GM12873 (cell line): Measurements from ENCODE around the gene BICD1.
A peak's percentile ranks its signal among the peaks of the same experiment; 100 is the strongest.

Experiments
- TF ChIP-seq, protein P1 (sequence below): IDR thresholded peaks from 2 replicates; pipeline ENCODE4 v1.5.1; 2012; ENCODE audit warnings: low read depth, mild to moderate bottlenecking, moderate library complexity, low read length, control low read depth; ENCODE audit not compliant: insufficient read depth; ENCODE audit errors: missing control alignments

The BICD1 gene

GRCh38 chr12:32126720-32127119 lies 20.1 kb downstream of the BICD1 start:
- TF ChIP-seq, protein P1, sequence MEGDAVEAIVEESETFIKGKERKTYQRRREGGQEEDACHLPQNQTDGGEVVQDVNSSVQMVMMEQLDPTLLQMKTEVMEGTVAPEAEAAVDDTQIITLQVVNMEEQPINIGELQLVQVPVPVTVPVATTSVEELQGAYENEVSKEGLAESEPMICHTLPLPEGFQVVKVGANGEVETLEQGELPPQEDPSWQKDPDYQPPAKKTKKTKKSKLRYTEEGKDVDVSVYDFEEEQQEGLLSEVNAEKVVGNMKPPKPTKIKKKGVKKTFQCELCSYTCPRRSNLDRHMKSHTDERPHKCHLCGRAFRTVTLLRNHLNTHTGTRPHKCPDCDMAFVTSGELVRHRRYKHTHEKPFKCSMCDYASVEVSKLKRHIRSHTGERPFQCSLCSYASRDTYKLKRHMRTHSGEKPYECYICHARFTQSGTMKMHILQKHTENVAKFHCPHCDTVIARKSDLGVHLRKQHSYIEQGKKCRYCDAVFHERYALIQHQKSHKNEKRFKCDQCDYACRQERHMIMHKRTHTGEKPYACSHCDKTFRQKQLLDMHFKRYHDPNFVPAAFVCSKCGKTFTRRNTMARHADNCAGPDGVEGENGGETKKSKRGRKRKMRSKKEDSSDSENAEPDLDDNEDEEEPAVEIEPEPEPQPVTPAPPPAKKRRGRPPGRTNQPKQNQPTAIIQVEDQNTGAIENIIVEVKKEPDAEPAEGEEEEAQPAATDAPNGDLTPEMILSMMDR: no peak

DNA sequence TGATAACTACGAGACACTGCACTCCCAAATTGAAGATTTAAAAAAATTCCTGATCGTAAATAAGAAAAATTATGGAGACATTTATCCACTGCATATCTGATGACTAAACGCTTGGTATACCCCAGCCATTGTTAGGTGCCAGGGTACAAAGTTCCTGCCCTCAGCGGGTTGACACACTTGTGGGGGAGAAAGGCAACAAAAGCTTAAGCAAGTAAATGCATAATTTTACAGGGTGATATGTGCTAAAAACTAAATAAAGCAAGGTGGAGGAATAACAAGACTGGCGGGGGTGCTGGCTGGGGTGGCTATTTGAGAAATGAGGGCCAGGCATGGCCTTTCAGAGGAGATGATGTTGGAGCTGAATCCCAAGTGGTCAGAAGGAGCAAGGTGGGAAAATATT lies 25.0 kb downstream of the BICD1 start:
- TF ChIP-seq, protein P1: no peak

GRCh38 chr12:32134101-32134888 lies 27.6 kb downstream of the BICD1 start:
- TF ChIP-seq, protein P1: peak; percentile 47

DNA sequence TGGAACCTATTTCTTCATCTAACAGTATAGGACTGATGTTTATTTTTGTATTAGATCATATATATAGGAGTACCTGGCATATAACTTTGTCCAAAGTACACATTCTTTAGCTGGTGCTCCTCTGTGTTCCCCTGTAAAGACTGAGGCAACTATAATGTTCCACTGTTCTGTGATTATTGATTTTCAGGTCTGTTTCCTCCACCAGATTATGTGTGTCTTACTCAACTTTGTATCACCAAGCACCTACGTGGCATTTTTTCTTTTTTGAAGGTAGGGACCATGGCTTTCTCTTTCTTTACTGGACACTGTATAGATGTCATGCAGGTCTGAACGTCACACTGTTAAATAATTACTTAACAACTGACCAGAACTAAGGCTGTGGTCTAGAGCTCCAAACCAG lies 29.3 kb downstream of the BICD1 start:
- TF ChIP-seq, protein P1: no peak

DNA sequence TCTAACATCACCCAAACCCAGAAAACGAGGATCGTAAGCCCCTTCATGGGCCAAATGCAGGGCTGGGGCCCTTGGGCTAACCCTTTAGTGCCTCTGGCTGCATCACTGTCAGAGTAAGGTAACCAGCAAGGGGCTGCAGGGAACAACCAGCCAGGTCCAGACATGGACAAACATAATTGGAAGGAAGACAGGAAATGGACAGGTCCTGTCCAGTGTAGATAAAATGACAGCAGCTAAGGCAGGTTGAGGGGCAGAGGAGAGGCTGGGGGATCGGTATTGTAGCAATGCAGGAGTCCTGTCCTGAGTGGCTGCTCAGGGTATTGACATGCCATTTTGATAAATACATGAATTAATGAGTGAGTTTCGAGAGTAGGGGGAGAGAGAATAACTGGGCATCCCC lies 29.8 kb downstream of the BICD1 start:
- TF ChIP-seq, protein P1: no peak

GRCh38 chr12:32139064-32139421 lies 32.4 kb downstream of the BICD1 start:
- TF ChIP-seq, protein P1: no peak

GRCh38 chr12:32140877-32141276 lies 34.2 kb downstream of the BICD1 start:
- TF ChIP-seq, protein P1: no peak

DNA sequence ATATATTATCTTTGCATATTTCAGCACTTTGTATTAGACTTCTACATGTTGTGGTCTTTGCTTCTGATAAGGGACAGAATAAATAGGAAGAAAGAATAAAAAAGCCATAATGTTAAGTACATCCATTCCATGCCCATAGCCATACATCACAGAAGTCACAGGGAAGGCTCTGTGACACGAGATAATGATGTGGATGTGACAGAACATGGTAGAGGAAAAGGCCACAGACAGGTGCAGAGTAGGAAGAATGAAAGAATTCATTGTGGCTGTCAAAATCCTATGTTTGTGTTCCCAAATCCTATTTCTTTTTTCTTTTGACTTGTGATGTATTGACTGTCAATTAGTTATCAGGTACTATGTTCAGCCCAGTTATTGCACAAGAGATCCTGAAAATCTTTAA lies 38.4 kb downstream of the BICD1 start:
- TF ChIP-seq, protein P1: no peak
